ENCODE data around the gene COPG1. TPM values are rescaled to one million over a fixed set of nuclear protein-coding genes. Genes with fewer than 3 reads are reported as not detected.

COPG1 gene
- total and polyA plus RNA-seq, 2 donors (not counting 1 experiment from before 2014, with no cell fraction given), result 48.9 to 85.9 TPM

DNA sequence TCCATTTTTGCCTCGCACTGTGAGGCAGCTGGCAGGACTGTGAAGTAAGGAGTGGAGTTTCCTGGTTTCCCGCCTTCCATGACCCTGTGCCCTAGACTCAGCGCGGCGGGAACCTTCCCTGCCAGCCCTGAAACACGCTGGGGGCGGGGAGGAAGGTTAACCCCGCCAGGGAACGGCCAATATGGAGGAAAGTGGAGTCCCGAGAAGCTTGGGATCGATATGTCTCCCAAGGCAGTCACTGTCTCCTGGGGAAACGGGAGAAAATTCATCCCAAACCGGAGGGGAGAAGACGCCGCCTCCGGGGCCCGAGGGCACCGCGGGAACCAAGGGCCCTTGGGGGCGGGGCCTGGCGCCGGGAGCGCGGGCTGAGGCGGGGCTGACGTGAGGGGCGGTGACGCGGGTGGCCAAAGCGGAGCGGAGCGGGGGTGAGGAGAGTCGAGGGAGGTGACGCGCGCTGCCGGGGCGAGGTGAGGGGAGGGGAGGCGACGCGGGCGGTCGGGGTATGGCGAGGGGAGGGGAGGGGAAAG lies 29.1 kb downstream of the COPG1 start, which contains the start of gene HMCES:
TSS of gene HMCES (plus strand) at position 432 of the 527 bp plus-strand sequence. CDS start 863 bp downstream, outside the sequence.
- CTCF ChIA-PET, result interaction anchor here (1.0 to 8.2 kb wide), 2 partner anchors 33 to 38 kb away, joined by 3 to 58 read pairs; a partner anchor contains a TSS
- peaks cover 34% of the 10 kb centered on the region for H4K20me1 ChIP-seq (ENCODE audit: control insufficient read depth, insufficient read depth, low read length, poor library complexity, severe bottlenecking)
- peaks cover 0 to 4% (median 0%) of the 10 kb centered on the region in 4 experiments for H3K27me3 ChIP-seq (replicated peaks in 1 of 4; ENCODE audit: control extremely low read depth in 1 of 4, control insufficient read depth in 3 of 4, insufficient read depth in 4 of 4, low read length in 3 of 4)
- H3K79me2 ChIP-seq (ENCODE audit: control insufficient read depth, insufficient read depth, low read length), result peaks cover 17% of the 10 kb centered on the region
- under 1% methylated on average over 43 of the region's 44 CpGs for WGBS (ENCODE audit: insufficient coverage)
- peak within 1 kb of the TSS; percentile 97 for H3K4me2 ChIP-seq (replicated peaks; ENCODE audit: low read depth, low read length, poor library complexity, severe bottlenecking)
- H2AFZ ChIP-seq (ENCODE audit: insufficient read depth, low read depth, low read length, poor library complexity, severe bottlenecking), result peak within 1 kb of the TSS; percentile 75
- H3K27ac ChIP-seq (ENCODE audit: low read length in 2 of 2), result peak within 1 kb of the TSS; percentile 86
- peak within 1 kb of the TSS; percentile 95 for H3K4me3 Mint-ChIP-seq
- peaks cover 5% of the 10 kb centered on the region for H3K27me3 Mint-ChIP-seq
- peak within 1 kb of the TSS; percentile 88 for H3K9ac ChIP-seq (ENCODE audit: low read length)
- ATAC-seq (ENCODE audit: low read depth) (peak; percentile 72), DNase-seq (peak; percentile 94)
- TF ChIP-seq, protein P1, sequence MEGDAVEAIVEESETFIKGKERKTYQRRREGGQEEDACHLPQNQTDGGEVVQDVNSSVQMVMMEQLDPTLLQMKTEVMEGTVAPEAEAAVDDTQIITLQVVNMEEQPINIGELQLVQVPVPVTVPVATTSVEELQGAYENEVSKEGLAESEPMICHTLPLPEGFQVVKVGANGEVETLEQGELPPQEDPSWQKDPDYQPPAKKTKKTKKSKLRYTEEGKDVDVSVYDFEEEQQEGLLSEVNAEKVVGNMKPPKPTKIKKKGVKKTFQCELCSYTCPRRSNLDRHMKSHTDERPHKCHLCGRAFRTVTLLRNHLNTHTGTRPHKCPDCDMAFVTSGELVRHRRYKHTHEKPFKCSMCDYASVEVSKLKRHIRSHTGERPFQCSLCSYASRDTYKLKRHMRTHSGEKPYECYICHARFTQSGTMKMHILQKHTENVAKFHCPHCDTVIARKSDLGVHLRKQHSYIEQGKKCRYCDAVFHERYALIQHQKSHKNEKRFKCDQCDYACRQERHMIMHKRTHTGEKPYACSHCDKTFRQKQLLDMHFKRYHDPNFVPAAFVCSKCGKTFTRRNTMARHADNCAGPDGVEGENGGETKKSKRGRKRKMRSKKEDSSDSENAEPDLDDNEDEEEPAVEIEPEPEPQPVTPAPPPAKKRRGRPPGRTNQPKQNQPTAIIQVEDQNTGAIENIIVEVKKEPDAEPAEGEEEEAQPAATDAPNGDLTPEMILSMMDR (IDR thresholded peaks at IDR 0.05), result no peak
- no peak for TF ChIP-seq EZH2 (IDR thresholded peaks at IDR 0.05; ENCODE audit: borderline replicate concordance, insufficient read depth, low read depth, low read length, poor library complexity, severe bottlenecking)
- H3K4me1 Mint-ChIP-seq, result peaks cover 73% of the 10 kb centered on the region
- H3K4me1 ChIP-seq (ENCODE audit: control insufficient read depth in 2 of 2, insufficient read depth in 2 of 2, low read length in 2 of 2), result peaks cover 67 to 73% of the 10 kb centered on the region in 2 donors
- intact Hi-C loops (cut with micrococcal nuclease), result loop anchor here (1.0 to 10.0 kb wide), 4 partner anchors 116 to 298 kb away; partner anchors contain the start of genes ISY1 and MBD4
- H3K9me3 Mint-ChIP-seq (ENCODE audit: insufficient read depth), result no peaks in the 10 kb centered on the region
- H3K4me3 ChIP-seq (ENCODE audit: control extremely low read depth in 1 of 5, extremely low read depth in 1 of 5, insufficient read depth in 1 of 5, low read depth in 2 of 5, low read length in 4 of 5), result peak within 1 kb of the TSS; percentile 79 to 92 (median 88)
- H3K9me3 ChIP-seq (ENCODE audit: control extremely low read depth in 1 of 3, control insufficient read depth in 2 of 3, insufficient read depth in 1 of 3, low read length in 2 of 3), result no peaks in the 10 kb centered on the region
- POLR2A ChIA-PET, result interaction anchor here (1.2 to 4.4 kb wide), 4 partner anchors 28 to 262 kb away, joined by 3 to 30 read pairs (median 5); a partner anchor contains a TSS
- H3K27ac Mint-ChIP-seq, result peak within 1 kb of the TSS; percentile 91
- peaks cover 4 to 24% of the 10 kb centered on the region in 2 experiments for H3K36me3 ChIP-seq (replicated peaks in 1 of 2; ENCODE audit: control extremely low read depth in 1 of 2, control insufficient read depth in 1 of 2, extremely low read depth in 1 of 2, insufficient read depth in 2 of 2, low read length in 1 of 2)
